Measurements from ENCODE around the gene CNDP1. TPM values are rescaled to one million over a fixed set of nuclear protein-coding genes. Genes with fewer than 3 reads are reported as not detected.
"Not testable (repeated sequence)": the region's sequence is repeated elsewhere in the genome, so short reads cannot be mapped to it uniquely, and the experiment has no call there.

The CNDP1 gene
- polyA plus RNA-seq, 2 donors: 0.04 TPM; not detected in 1

DNA sequence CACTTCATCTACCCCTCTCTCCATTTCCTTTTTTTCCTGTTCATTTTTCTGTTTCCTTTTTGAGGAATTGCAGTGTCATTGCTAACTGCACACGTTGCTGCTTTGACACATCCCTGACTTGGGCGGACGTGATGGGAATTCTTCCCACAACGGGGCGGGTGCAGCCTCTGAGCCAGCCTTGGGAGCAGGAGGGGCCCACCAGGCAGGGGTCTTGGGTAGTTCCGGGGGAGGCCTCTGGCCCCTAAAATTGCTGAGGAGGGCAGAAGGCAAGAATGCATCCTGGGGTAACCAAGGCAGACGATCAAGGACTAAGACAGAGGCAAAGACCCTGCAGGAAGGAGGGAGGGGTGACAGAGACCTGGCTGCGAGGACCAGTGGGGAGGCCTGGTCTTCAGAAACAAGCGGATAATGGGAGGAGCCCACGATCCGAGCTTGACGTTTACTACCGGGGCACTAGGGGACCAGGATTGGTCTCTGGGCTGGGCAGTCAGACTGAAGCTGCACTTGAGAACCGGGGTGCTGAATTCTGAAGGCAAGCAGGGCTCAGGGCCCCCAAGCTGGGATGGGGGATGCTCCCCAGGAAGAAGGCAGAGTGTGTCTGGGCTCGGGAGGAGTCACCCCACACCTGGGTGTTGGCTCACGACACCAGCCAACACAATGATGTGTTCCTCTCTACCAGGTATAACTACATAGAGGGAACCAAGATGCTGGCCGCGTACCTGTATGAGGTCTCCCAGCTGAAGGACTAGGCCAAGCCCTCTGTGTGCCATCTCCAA, 14.8 kb upstream of the CNDP1 start:
- H3K36me3 ChIP-seq (ENCODE audit: control insufficient read depth in 2 of 2, insufficient read depth in 2 of 2, low read length in 1 of 2): peaks cover 33 to 52% of the 10 kb centered on the region in 2 donors
- no peak overlapping the region for H3K27ac ChIP-seq (ENCODE audit: low read depth in 2 of 2, low read length in 1 of 2)
- no peaks in the 10 kb centered on the region for H3K4me1 ChIP-seq (ENCODE audit: control insufficient read depth in 2 of 2, insufficient read depth in 2 of 2, low read length in 1 of 2)
- H3K9me3 ChIP-seq (ENCODE audit: control insufficient read depth in 2 of 2, insufficient read depth in 1 of 2, low read depth in 1 of 2, low read length in 1 of 2): peaks cover 0 to 2% of the 10 kb centered on the region in 2 donors
- no peaks in the 10 kb centered on the region for H3K27me3 ChIP-seq (ENCODE audit: control insufficient read depth in 1 of 2, insufficient read depth in 2 of 2, low read length in 2 of 2)
- WGBS, 2 donors: 90 to 92% methylated on average over 18 of the region's 18 CpGs
- H3K4me3 ChIP-seq (ENCODE audit: low read depth in 1 of 2, low read length in 2 of 2): no peak overlapping the region

DNA sequence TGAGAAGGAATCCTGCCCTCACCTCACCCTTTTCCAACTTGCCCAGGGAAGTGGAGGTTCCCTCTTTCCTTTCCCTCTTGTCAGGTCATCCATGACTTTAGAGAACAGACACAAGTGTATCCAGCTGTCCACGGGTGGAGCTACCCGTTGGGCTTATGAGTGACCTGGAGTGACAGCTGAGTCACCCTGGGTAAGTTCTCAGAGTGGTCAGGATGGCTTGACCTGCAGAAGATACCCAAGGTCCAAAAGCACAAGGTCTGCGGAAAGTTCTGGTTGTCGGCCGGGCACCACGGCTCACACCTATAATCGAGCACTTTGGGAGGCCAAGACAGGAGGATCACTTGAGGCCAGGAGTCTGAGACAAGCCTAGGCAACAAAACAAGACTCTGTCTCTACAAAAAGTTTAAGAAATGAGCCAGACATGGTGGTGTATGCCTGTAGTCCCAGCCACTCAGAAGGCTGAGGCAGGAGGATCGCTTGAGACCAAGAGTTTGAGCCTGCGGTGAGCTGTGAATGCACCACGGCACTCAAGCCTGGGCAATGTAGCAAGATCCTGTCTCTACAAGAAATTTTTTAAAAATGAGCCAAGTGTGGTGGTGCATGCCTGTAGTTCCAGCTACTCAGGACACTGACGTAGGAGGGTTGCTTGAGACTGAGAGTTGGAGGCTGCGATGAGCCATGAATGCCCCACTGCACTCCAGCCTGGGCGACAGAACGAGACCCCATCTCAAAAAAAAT, 14.0 kb upstream of the CNDP1 start:
- no peaks in the 10 kb centered on the region for H3K27me3 ChIP-seq (ENCODE audit: control insufficient read depth in 1 of 2, insufficient read depth in 2 of 2, low read length in 2 of 2)
- no peak overlapping the region for H3K27ac ChIP-seq (ENCODE audit: low read depth in 2 of 2, low read length in 1 of 2)
- WGBS, 2 donors: 89 to 90% methylated on average over 14 of the region's 14 CpGs
- peaks cover 0 to 2% of the 10 kb centered on the region in 2 donors for H3K9me3 ChIP-seq (ENCODE audit: control insufficient read depth in 2 of 2, insufficient read depth in 1 of 2, low read depth in 1 of 2, low read length in 1 of 2)
- H3K4me1 ChIP-seq (ENCODE audit: control insufficient read depth in 2 of 2, insufficient read depth in 2 of 2, low read length in 1 of 2): no peaks in the 10 kb centered on the region
- no peak overlapping the region for H3K4me3 ChIP-seq (ENCODE audit: low read depth in 1 of 2, low read length in 2 of 2)
- H3K36me3 ChIP-seq (ENCODE audit: control insufficient read depth in 2 of 2, insufficient read depth in 2 of 2, low read length in 1 of 2): peaks cover 33 to 44% of the 10 kb centered on the region in 2 donors

GRCh38 chr18:74521068-74521725, 13.1 kb upstream of the CNDP1 start:
- Histone ChIP-seq H3K9me3 (ENCODE audit: control insufficient read depth in 2 of 2, insufficient read depth in 1 of 2, low read depth in 1 of 2, low read length in 1 of 2) (peaks cover 0 to 2% of the 10 kb centered on the region in 2 donors), H3K4me1 (ENCODE audit: control insufficient read depth in 2 of 2, insufficient read depth in 2 of 2, low read length in 1 of 2) (no peaks in the 10 kb centered on the region), H3K27me3 (ENCODE audit: control insufficient read depth in 1 of 2, insufficient read depth in 2 of 2, low read length in 2 of 2) (no peaks in the 10 kb centered on the region), H3K36me3 (ENCODE audit: control insufficient read depth in 2 of 2, insufficient read depth in 2 of 2, low read length in 1 of 2) (peaks cover 33 to 35% of the 10 kb centered on the region in 2 donors), H3K4me3 (ENCODE audit: low read depth in 1 of 2, low read length in 2 of 2) (no peak overlapping the region), H3K27ac (ENCODE audit: low read depth in 2 of 2, low read length in 1 of 2) (no peak overlapping the region)
- WGBS, 2 donors: 94 to 96% methylated on average over 15 of the region's 15 CpGs

DNA sequence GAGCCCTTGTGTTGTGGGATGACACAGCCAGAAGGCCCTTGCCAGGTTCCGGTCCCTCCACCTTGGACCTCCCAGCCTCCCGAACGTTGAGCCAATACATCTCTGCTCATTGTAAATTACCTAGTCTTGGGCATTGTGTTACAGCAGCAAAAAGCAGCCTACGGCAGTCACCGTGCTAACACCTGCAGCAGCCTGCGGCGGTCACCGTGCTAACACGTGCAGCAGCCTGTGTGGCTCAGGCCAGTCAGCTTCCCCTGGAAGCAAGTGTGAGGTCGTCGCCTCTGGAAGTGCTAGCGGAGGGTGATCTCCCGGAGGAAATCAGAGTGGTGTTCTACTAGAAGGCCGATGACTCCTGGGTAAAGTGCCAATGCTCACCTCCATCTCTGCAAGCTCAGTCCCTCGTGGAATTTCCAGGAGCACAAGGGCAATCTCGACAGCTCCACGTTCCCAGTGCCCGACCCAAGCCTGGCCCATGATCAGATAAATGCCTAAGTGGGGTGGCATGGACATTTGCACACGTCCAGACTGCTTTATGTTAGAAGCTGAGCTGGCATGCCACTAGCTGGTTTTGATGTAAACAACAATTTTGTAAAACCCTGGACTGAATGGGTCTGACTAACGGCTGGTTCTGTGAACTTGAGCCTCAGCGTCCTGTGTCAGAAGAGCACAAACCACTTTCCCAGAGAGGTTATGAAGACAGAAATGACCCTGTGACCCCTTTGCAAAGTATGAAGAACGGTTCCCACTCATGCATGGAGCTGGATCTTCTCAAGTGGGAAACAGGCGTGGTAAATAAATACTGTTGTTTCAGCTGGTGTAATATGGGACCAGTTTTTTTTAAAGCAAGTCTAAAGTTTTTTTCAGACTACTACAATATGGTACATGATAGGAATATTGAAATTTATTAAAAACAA, 11.4 kb upstream of the CNDP1 start:
- 89% methylated on average over 23 of the region's 23 CpGs for WGBS, 2 donors
- H3K27ac ChIP-seq (ENCODE audit: low read depth in 2 of 2, low read length in 1 of 2): no peak overlapping the region
- H3K4me3 ChIP-seq (ENCODE audit: low read depth in 1 of 2, low read length in 2 of 2): no peak overlapping the region
- H3K9me3 ChIP-seq (ENCODE audit: control insufficient read depth in 2 of 2, insufficient read depth in 1 of 2, low read depth in 1 of 2, low read length in 1 of 2): peaks cover 0 to 2% of the 10 kb centered on the region in 2 donors
- H3K27me3 ChIP-seq (ENCODE audit: control insufficient read depth in 1 of 2, insufficient read depth in 2 of 2, low read length in 2 of 2): no peaks in the 10 kb centered on the region
- H3K4me1 ChIP-seq (ENCODE audit: control insufficient read depth in 2 of 2, insufficient read depth in 2 of 2, low read length in 1 of 2): no peaks in the 10 kb centered on the region
- peaks cover 20 to 24% of the 10 kb centered on the region in 2 donors for H3K36me3 ChIP-seq (ENCODE audit: control insufficient read depth in 2 of 2, insufficient read depth in 2 of 2, low read length in 1 of 2)

DNA sequence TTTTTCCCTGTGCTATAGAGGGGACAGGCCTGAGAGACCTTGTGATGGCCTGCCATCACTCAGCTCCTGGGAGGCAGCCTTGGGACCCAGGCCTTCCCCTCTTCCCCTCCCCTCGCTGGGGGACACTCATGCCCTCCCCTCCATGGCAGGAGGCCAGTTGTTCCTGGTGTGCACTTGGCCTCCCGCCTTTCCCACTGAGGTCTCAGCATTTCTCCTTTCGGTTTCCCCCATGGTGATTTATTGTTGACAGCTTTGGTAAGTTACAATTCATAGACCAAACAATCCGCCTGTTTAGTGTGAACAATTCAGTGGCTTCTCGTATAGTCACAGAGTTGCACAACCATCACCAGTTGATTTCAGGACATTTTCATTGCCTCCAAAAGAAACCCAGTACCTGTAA, 10.2 kb upstream of the CNDP1 start:
- Histone ChIP-seq H3K36me3 (ENCODE audit: control insufficient read depth in 2 of 2, insufficient read depth in 2 of 2, low read length in 1 of 2) (peaks cover 13 to 14% of the 10 kb centered on the region in 2 donors), H3K4me1 (ENCODE audit: control insufficient read depth in 2 of 2, insufficient read depth in 2 of 2, low read length in 1 of 2) (no peaks in the 10 kb centered on the region), H3K27ac (ENCODE audit: low read depth in 2 of 2, low read length in 1 of 2) (no peak overlapping the region), H3K4me3 (ENCODE audit: low read depth in 1 of 2, low read length in 2 of 2) (no peak overlapping the region), H3K9me3 (ENCODE audit: control insufficient read depth in 2 of 2, insufficient read depth in 1 of 2, low read depth in 1 of 2, low read length in 1 of 2) (peaks cover 0 to 2% of the 10 kb centered on the region in 2 donors), H3K27me3 (ENCODE audit: control insufficient read depth in 1 of 2, insufficient read depth in 2 of 2, low read length in 2 of 2) (no peaks in the 10 kb centered on the region)
- 43 to 45% methylated on average over 5 of the region's 5 CpGs for WGBS, 2 donors

GRCh38 chr18:74524915-74525314, 9.4 kb upstream of the CNDP1 start:
- H3K27me3 ChIP-seq (ENCODE audit: control insufficient read depth in 1 of 2, insufficient read depth in 2 of 2, low read length in 2 of 2); H3K36me3 ChIP-seq (ENCODE audit: control insufficient read depth in 2 of 2, insufficient read depth in 2 of 2, low read length in 1 of 2); H3K27ac ChIP-seq (ENCODE audit: low read depth in 2 of 2, low read length in 1 of 2); H3K4me3 ChIP-seq (ENCODE audit: low read depth in 1 of 2, low read length in 2 of 2); H3K4me1 ChIP-seq (ENCODE audit: control insufficient read depth in 2 of 2, insufficient read depth in 2 of 2, low read length in 1 of 2); H3K9me3 ChIP-seq (ENCODE audit: control insufficient read depth in 2 of 2, insufficient read depth in 1 of 2, low read depth in 1 of 2, low read length in 1 of 2): not testable (repeated sequence)
- 95 to 96% methylated on average over 7 of the region's 7 CpGs for WGBS, 2 donors

- no peaks in the 10 kb centered on the region for H3K27me3 ChIP-seq (ENCODE audit: control insufficient read depth in 1 of 2, insufficient read depth in 2 of 2, low read length in 2 of 2)
- no peaks in the 10 kb centered on the region for H3K9me3 ChIP-seq (ENCODE audit: control insufficient read depth in 2 of 2, insufficient read depth in 1 of 2, low read depth in 1 of 2, low read length in 1 of 2)
- H3K27ac ChIP-seq (ENCODE audit: low read depth in 2 of 2, low read length in 1 of 2): no peak overlapping the region
- WGBS, 2 donors: 72 to 89% methylated on average over 9 of the region's 9 CpGs
- no peak overlapping the region for H3K4me3 ChIP-seq (ENCODE audit: low read depth in 1 of 2, low read length in 2 of 2)
- no peaks in the 10 kb centered on the region for H3K4me1 ChIP-seq (ENCODE audit: control insufficient read depth in 2 of 2, insufficient read depth in 2 of 2, low read length in 1 of 2)
- H3K36me3 ChIP-seq (ENCODE audit: control insufficient read depth in 2 of 2, insufficient read depth in 2 of 2, low read length in 1 of 2): peaks cover 0 to under 1% of the 10 kb centered on the region in 2 donors
Observed at GRCh38 chr18:74525741-74526140, 8.6 kb upstream of the CNDP1 start.

GRCh38 chr18:74526488-74526887, 7.8 kb upstream of the CNDP1 start:
- no peaks in the 10 kb centered on the region for H3K9me3 ChIP-seq (ENCODE audit: control insufficient read depth in 2 of 2, insufficient read depth in 1 of 2, low read depth in 1 of 2, low read length in 1 of 2)
- H3K36me3 ChIP-seq (ENCODE audit: control insufficient read depth in 2 of 2, insufficient read depth in 2 of 2, low read length in 1 of 2): no peaks in the 10 kb centered on the region

DNA sequence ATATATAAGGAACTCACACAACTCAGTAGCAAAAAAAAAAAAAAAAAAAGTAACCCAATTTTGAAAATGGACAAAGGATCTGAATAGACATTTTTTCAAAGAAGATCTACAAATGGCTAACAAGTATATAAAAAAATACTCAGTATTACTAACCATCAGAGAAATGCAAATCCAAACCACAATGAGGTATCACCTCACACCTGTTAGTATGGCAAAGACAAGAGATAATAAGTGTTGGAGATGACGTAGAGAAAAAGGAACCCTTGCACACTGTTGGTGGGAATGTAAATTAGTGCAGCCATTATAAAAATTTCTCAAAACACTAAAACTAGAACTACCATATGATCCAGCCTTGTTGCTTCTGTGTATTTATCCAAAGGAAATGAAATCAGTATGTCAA, 5.8 kb upstream of the CNDP1 start:
- Histone ChIP-seq H3K27ac (ENCODE audit: low read depth in 2 of 2, low read length in 1 of 2) (no peak overlapping the region), H3K4me3 (ENCODE audit: low read depth in 1 of 2, low read length in 2 of 2) (no peak overlapping the region), H3K9me3 (ENCODE audit: control insufficient read depth in 2 of 2, insufficient read depth in 1 of 2, low read depth in 1 of 2, low read length in 1 of 2) (no peaks in the 10 kb centered on the region), H3K27me3 (ENCODE audit: control insufficient read depth in 1 of 2, insufficient read depth in 2 of 2, low read length in 2 of 2) (no peaks in the 10 kb centered on the region), H3K36me3 (ENCODE audit: control insufficient read depth in 2 of 2, insufficient read depth in 2 of 2, low read length in 1 of 2) (no peaks in the 10 kb centered on the region), H3K4me1 (ENCODE audit: control insufficient read depth in 2 of 2, insufficient read depth in 2 of 2, low read length in 1 of 2) (peaks cover 0 to 2% of the 10 kb centered on the region in 2 donors)
- WGBS, 2 donors: 83 to 95% methylated on average over 1 of the region's 1 CpG

More at GRCh38 chr18:74526488-74526887, 7.8 kb upstream of the CNDP1 start:
- no peak overlapping the region for H3K4me3 ChIP-seq (ENCODE audit: low read depth in 1 of 2, low read length in 2 of 2)
- no peak overlapping the region for H3K27ac ChIP-seq (ENCODE audit: low read depth in 2 of 2, low read length in 1 of 2)
- 43 to 46% methylated on average over 2 of the region's 2 CpGs for WGBS, 2 donors
- peaks cover 0 to 2% of the 10 kb centered on the region in 2 donors for H3K4me1 ChIP-seq (ENCODE audit: control insufficient read depth in 2 of 2, insufficient read depth in 2 of 2, low read length in 1 of 2)
- H3K27me3 ChIP-seq (ENCODE audit: control insufficient read depth in 1 of 2, insufficient read depth in 2 of 2, low read length in 2 of 2): no peaks in the 10 kb centered on the region
